GM23338 (cell line): ENCODE measurements around the gene SNRPD2. TPM values are rescaled to one million over a fixed set of nuclear protein-coding genes. Genes with fewer than 3 reads are reported as not detected.
A peak's percentile ranks its signal among the peaks of the same experiment; 100 is the strongest.

Experiments used
- ATAC-seq: fragments of 200-7000 bp; cut with Tn5 transposase; 3 replicates; pipeline ENCODE4 v1.9.1; 2020
- DNase-seq: peaks from one replicate; pipeline ENCODE4 v3.0.0-alpha.2; 2015; ENCODE audit warnings: low spot score
- H2AFZ ChIP-seq: fragments of 200-600 bp; sonication (generic); 2 replicates; pipeline ENCODE4 v1.8.0; 2016; ENCODE audit warnings: antibody characterized with exemption, mild to moderate bottlenecking, moderate library complexity
- H3F3A ChIP-seq: fragments of 200-600 bp; sonication (generic); replicated peaks from 2 replicates; pipeline ENCODE4 v1.8.0; 2017; ENCODE audit warnings: antibody characterized with exemption, mixed run types, low read depth
- H3K27ac ChIP-seq: fragments of 200-600 bp; sonication (generic); 2 replicates; pipeline ENCODE4 v1.6.1; 2016; ENCODE audit warnings: low read depth
- H3K27me3 ChIP-seq: fragments of 200-600 bp; sonication (generic); 2 replicates; pipeline ENCODE4 v1.8.0; 2016; ENCODE audit warnings: mild to moderate bottlenecking, mixed run types, moderate library complexity; ENCODE audit not compliant: insufficient read depth
- H3K36me3 ChIP-seq: fragments of 200-600 bp; sonication (generic); 2 replicates; pipeline ENCODE4 v1.8.0; 2016; ENCODE audit warnings: mild to moderate bottlenecking; ENCODE audit not compliant: insufficient read depth
- H3K4me1 ChIP-seq: fragments of 200-600 bp; sonication (generic); 2 replicates; pipeline ENCODE4 v1.8.0; 2016; ENCODE audit warnings: mild to moderate bottlenecking, moderate library complexity; ENCODE audit not compliant: insufficient read depth
- H3K4me2 ChIP-seq: fragments of 200-600 bp; sonication (generic); 2 replicates; pipeline ENCODE4 v1.7.1; 2017; ENCODE audit warnings: mixed run types
- H3K4me3 ChIP-seq: fragments of 200-600 bp; sonication (generic); 2 replicates; pipeline ENCODE4 v1.6.1; 2016; ENCODE audit warnings: mixed run types
- H3K79me2 ChIP-seq: fragments of 200-600 bp; sonication (generic); replicated peaks from 2 replicates; pipeline ENCODE4 v1.8.0; 2017; ENCODE audit warnings: mild to moderate bottlenecking; ENCODE audit not compliant: insufficient read depth
- H3K9me2 ChIP-seq: fragments of 200-600 bp; sonication (generic); 2 replicates; pipeline ENCODE4 v1.8.0; 2017; ENCODE audit not compliant: insufficient read depth
- H4K20me1 ChIP-seq: fragments of 200-600 bp; sonication (generic); replicated peaks from 2 replicates; pipeline ENCODE4 v1.8.0; 2017; ENCODE audit warnings: mild to moderate bottlenecking; ENCODE audit not compliant: insufficient read depth
- H3K27ac Mint-ChIP-seq: 2 replicates; pipeline ENCODE4 v1.8.0; 2020; ENCODE audit warnings: inconsistent platforms, mild to moderate bottlenecking, moderate library complexity, mixed read lengths
- H3K27me3 Mint-ChIP-seq: 3 replicates; pipeline ENCODE4 v1.8.0; 2022; ENCODE audit warnings: low read depth, mild to moderate bottlenecking, moderate library complexity, mixed read lengths, inconsistent platforms; ENCODE audit not compliant: insufficient read depth, poor library complexity
- H3K36me3 Mint-ChIP-seq: 3 replicates; pipeline ENCODE4 v1.8.0; 2021; ENCODE audit warnings: low read depth, mild to moderate bottlenecking, inconsistent platforms, moderate library complexity, mixed read lengths
- H3K4me1 Mint-ChIP-seq: 3 replicates; pipeline ENCODE4 v1.8.0; 2020; ENCODE audit warnings: mild to moderate bottlenecking, inconsistent platforms, mixed read lengths
- H3K4me3 Mint-ChIP-seq: 3 replicates; pipeline ENCODE4 v1.8.0; 2021; ENCODE audit warnings: moderate library complexity, mild to moderate bottlenecking, inconsistent platforms, mixed read lengths
- H3K9me3 Mint-ChIP-seq: 3 replicates; pipeline ENCODE4 v1.8.0; 2020; ENCODE audit warnings: moderate library complexity, mild to moderate bottlenecking, inconsistent platforms, mixed read lengths
- CREB1 ChIP-seq: fragments of 250-450 bp; sonication (Bioruptor Pico); IDR thresholded peaks from 2 replicates; pipeline ENCODE4 v1.5.0; 2020; ENCODE audit warnings: low read depth, mild to moderate bottlenecking, moderate library complexity
- ETS1 ChIP-seq: IDR thresholded peaks from 2 replicates; pipeline ENCODE4 v1.6.1; 2016; ENCODE audit warnings: antibody characterized with exemption
- EZH2 ChIP-seq: fragments of 200-600 bp; sonication (generic); IDR thresholded peaks from one replicate; pipeline ENCODE4 v1.8.0; 2017; ENCODE audit warnings: antibody characterized with exemption, mild to moderate bottlenecking, low read depth; ENCODE audit not compliant: unreplicated experiment
- EZH2phosphoT487 ChIP-seq: fragments of 200-600 bp; sonication (generic); IDR thresholded peaks from one replicate; pipeline ENCODE4 v1.8.1; 2018; ENCODE audit warnings: antibody characterized with exemption; ENCODE audit not compliant: unreplicated experiment
- JUNB ChIP-seq: IDR thresholded peaks from one replicate; pipeline ENCODE4 v1.6.1; 2016; ENCODE audit warnings: antibody characterized with exemption; ENCODE audit not compliant: unreplicated experiment
- NANOG ChIP-seq: IDR thresholded peaks from 2 replicates; pipeline ENCODE4 v1.6.1; 2016; ENCODE audit warnings: antibody characterized with exemption, borderline replicate concordance
- POLR2AphosphoS5 ChIP-seq: IDR thresholded peaks from 2 replicates; pipeline ENCODE4 v1.6.1; 2016; ENCODE audit warnings: antibody characterized with exemption, low read depth
- STAT1 ChIP-seq: IDR thresholded peaks from one replicate; pipeline ENCODE4 v1.6.1; 2016; ENCODE audit warnings: antibody characterized with exemption; ENCODE audit not compliant: unreplicated experiment
- ZNF114 ChIP-seq: fragments of 250-450 bp; sonication (Bioruptor Pico); IDR thresholded peaks from 2 replicates; pipeline ENCODE4 v1.5.0; 2020; ENCODE audit warnings: mild to moderate bottlenecking, moderate library complexity
- ZNF331 ChIP-seq: fragments of 250-450 bp; sonication (Bioruptor Pico); IDR thresholded peaks from 2 replicates; pipeline ENCODE4 v1.5.0; 2020; ENCODE audit warnings: low read depth, mild to moderate bottlenecking, moderate library complexity
- ZNF462 ChIP-seq: fragments of 250-450 bp; sonication (Bioruptor Pico); IDR thresholded peaks from 2 replicates; pipeline ENCODE4 v1.5.0; 2020; ENCODE audit warnings: mild to moderate bottlenecking, moderate library complexity
- polyA plus RNA-seq: library from polyadenylated mRNA; unstranded; fragments of >200 nt; fragmentation: Nextera tagmentation; extraction: Ambion mirVana; gene quantifications from 2 replicates; pipeline ENCODE4 v1.2.1, GENCODE V29; 2016
- total RNA-seq: library from RNA; depleted of rRNA; stranded (reverse); fragments of >200 nt; shearing (Covaris generic); gene quantifications from 2 replicates; pipeline ENCODE4 v1.2.3, GENCODE V29; 2014
- TF ChIP-seq, protein P1 (sequence below), 2 experiments: fragments of 200-600 bp in 1 of 2; sonication (generic) in 1 of 2; conservative IDR thresholded peaks; 2 replicates each; pipeline versions ENCODE4 v1.5.1 to v1.6.1; 2016 to 2017; ENCODE audit warnings: antibody characterized with exemption in 2 of 2, low read depth in 2 of 2, mild to moderate bottlenecking in 2 of 2, moderate library complexity in 1 of 2
- TF ChIP-seq, protein P2 (sequence below): IDR thresholded peaks from one replicate; pipeline ENCODE4 v1.6.1; 2018; ENCODE audit warnings: antibody characterized with exemption; ENCODE audit not compliant: unreplicated experiment

Gene SNRPD2
- total and polyA plus RNA-seq, 2 experiments from 2014 or later = 169 to 1,375 TPM

- Histone ChIP-seq H3K4me2 (no peak overlapping the region), H3K4me1 (no peaks in the 10 kb centered on the region; the same call in 1 of the 2 replicates), H3K36me3 (peaks cover 5% of the 10 kb centered on the region; the same call in 1 of the 2 replicates), H3F3A (0 out of 2 replicates have a peak, but pooled peaks cover 9% of the 10 kb centered on the region), H4K20me1 (no peaks in the 10 kb centered on the region; the same call in none of the 2 replicates), H3K4me3 (no peak overlapping the region), H3K27ac (peak overlapping the region; percentile 50; the same call in 1 of the 2 replicates), H2AFZ (no peak overlapping the region), H3K9me2 (no peaks in the 10 kb centered on the region), H3K79me2 (no peaks in the 10 kb centered on the region), H3K27me3 (no peaks in the 10 kb centered on the region)
- ATAC-seq (no peak), DNase-seq (no peak)
- H3K27ac Mint-ChIP-seq = no peak overlapping the region
- H3K27me3 Mint-ChIP-seq = peaks cover 12% of the 10 kb centered on the region
- peaks cover 3% of the 10 kb centered on the region; the same call in 2 of the 3 replicates for H3K9me3 Mint-ChIP-seq
- peaks cover 2% of the 10 kb centered on the region; the same call in 1 of the 3 replicates for H3K4me1 Mint-ChIP-seq
- TF ChIP-seq STAT1 (no peak), JUNB (no peak), ZNF462 (no peak), ETS1 (no peak), EZH2 (no peak), ZNF331 (no peak), EZH2phosphoT487 (no peak), NANOG (no peak), CREB1 (CRISPR knock-in tag) (no peak), POLR2AphosphoS5 (no peak), ZNF114 (CRISPR knock-in tag) (no peak)
- TF ChIP-seq, protein P1, sequence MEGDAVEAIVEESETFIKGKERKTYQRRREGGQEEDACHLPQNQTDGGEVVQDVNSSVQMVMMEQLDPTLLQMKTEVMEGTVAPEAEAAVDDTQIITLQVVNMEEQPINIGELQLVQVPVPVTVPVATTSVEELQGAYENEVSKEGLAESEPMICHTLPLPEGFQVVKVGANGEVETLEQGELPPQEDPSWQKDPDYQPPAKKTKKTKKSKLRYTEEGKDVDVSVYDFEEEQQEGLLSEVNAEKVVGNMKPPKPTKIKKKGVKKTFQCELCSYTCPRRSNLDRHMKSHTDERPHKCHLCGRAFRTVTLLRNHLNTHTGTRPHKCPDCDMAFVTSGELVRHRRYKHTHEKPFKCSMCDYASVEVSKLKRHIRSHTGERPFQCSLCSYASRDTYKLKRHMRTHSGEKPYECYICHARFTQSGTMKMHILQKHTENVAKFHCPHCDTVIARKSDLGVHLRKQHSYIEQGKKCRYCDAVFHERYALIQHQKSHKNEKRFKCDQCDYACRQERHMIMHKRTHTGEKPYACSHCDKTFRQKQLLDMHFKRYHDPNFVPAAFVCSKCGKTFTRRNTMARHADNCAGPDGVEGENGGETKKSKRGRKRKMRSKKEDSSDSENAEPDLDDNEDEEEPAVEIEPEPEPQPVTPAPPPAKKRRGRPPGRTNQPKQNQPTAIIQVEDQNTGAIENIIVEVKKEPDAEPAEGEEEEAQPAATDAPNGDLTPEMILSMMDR (conservative IDR thresholded peaks at IDR 0.05; ENCODE audit: low read depth in 2 of 2) = no peak
- TF ChIP-seq, protein P2, sequence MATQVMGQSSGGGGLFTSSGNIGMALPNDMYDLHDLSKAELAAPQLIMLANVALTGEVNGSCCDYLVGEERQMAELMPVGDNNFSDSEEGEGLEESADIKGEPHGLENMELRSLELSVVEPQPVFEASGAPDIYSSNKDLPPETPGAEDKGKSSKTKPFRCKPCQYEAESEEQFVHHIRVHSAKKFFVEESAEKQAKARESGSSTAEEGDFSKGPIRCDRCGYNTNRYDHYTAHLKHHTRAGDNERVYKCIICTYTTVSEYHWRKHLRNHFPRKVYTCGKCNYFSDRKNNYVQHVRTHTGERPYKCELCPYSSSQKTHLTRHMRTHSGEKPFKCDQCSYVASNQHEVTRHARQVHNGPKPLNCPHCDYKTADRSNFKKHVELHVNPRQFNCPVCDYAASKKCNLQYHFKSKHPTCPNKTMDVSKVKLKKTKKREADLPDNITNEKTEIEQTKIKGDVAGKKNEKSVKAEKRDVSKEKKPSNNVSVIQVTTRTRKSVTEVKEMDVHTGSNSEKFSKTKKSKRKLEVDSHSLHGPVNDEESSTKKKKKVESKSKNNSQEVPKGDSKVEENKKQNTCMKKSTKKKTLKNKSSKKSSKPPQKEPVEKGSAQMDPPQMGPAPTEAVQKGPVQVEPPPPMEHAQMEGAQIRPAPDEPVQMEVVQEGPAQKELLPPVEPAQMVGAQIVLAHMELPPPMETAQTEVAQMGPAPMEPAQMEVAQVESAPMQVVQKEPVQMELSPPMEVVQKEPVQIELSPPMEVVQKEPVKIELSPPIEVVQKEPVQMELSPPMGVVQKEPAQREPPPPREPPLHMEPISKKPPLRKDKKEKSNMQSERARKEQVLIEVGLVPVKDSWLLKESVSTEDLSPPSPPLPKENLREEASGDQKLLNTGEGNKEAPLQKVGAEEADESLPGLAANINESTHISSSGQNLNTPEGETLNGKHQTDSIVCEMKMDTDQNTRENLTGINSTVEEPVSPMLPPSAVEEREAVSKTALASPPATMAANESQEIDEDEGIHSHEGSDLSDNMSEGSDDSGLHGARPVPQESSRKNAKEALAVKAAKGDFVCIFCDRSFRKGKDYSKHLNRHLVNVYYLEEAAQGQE = no peak
- no peak overlapping the region for H3K4me3 Mint-ChIP-seq
- peaks cover 41% of the 10 kb centered on the region for H3K36me3 Mint-ChIP-seq
Measured at GRCh38 chr19:45705115-45705514, 13.4 kb upstream of the SNRPD2 start.
